H1 (cell line): ENCODE measurements around the gene LINC01488. TPM values are rescaled to one million over a fixed set of nuclear protein-coding genes. Genes with fewer than 3 reads are reported as not detected.

Experiments
- BACH1 ChIP-seq: IDR thresholded peaks from 2 replicates; pipeline ENCODE4 v1.6.1; 2012; ENCODE audit warnings: low read length, improper control_type of control experiment
- JUND ChIP-seq: IDR thresholded peaks from 2 replicates; pipeline ENCODE4 v1.6.1; 2011; ENCODE audit warnings: mild to moderate bottlenecking, improper control_type of control experiment, low read length
- MAX ChIP-seq: IDR thresholded peaks from 2 replicates; pipeline ENCODE4 v1.6.1; 2012; ENCODE audit warnings: inconsistent platforms
- POLR2AphosphoS5 ChIP-seq: IDR thresholded peaks from 2 replicates; pipeline ENCODE4 v1.6.1; 2011; ENCODE audit warnings: low read depth, low read length
- RAD21 ChIP-seq, 2 experiments: IDR thresholded peaks in 1 of 2; conservative IDR thresholded peaks in 1 of 2; 2 replicates each; pipeline ENCODE4 v1.6.1; 2011; ENCODE audit warnings: low read depth in 2 of 2, low read length in 2 of 2, improper control_type of control experiment in 1 of 2, inconsistent platforms in 1 of 2, mild to moderate bottlenecking in 1 of 2, moderate library complexity in 1 of 2
- RXRA ChIP-seq: IDR thresholded peaks from 2 replicates; pipeline ENCODE4 v1.6.1; 2011; ENCODE audit warnings: low read depth, mild to moderate bottlenecking, low read length, moderate library complexity; ENCODE audit not compliant: insufficient read depth
- SIN3A ChIP-seq, 2 experiments: IDR thresholded peaks in 1 of 2; conservative IDR thresholded peaks in 1 of 2; 2 replicates each; pipeline ENCODE4 v1.6.1; 2011 to 2012; ENCODE audit warnings: low read length in 2 of 2, improper control_type of control experiment in 1 of 2, low read depth in 1 of 2, mild to moderate bottlenecking in 1 of 2
- SP4 ChIP-seq: IDR thresholded peaks from 2 replicates; pipeline ENCODE4 v1.6.1; 2012; ENCODE audit warnings: low read length, inconsistent platforms
- TAF7 ChIP-seq: optimal IDR thresholded peaks from 2 replicates; pipeline ENCODE3; 2011; ENCODE audit warnings: low read depth, mild to moderate bottlenecking, inconsistent platforms, low read length, moderate library complexity, borderline replicate concordance
- polyA plus RNA-seq, 7 experiments: library from polyadenylated mRNA; depleted of rRNA in 3 of 7; stranded (reverse) in 5 of 7; unstranded in 2 of 7; fragments of >200 nt in 5 of 7; fragments of 200-250 nt in 2 of 7; gene quantifications; 1 replicate in 5 of 7; 2 replicates in 1 of 7; 4 replicates in 1 of 7; pipeline versions ENCODE4 v1.2.1 to v1.2.3, GENCODE V29; 2011 to 2013; ENCODE audit warnings: missing spikeins in 2 of 7, mixed read lengths in 2 of 7
- total RNA-seq: library from RNA; stranded (reverse); fragmentation: NEBNext Ultra II Directional; extraction: Animal tissue kit (Norgen Biotek cat#: 25700); gene quantifications from 2 replicates; pipeline ENCODE4 v1.2.1, GENCODE V29; 2021
- TF ChIP-seq, protein P1 (sequence below): fragments of 300-600 bp; sonication (generic); IDR thresholded peaks from 2 replicates; pipeline ENCODE4 v1.7.1; 2012; ENCODE audit warnings: low read length, moderate library complexity, mild to moderate bottlenecking, inconsistent platforms; ENCODE audit not compliant: insufficient replicate concordance

Gene LINC01488
- total and polyA plus RNA-seq, 2 of the 8 experiments (the other 6 are each of a cell fraction or from before 2014, with no cell fraction given), result not detected

GRCh38 chr11:69475141-69475865, 6.2 kb upstream of the LINC01488 start (continued):
- TF ChIP-seq, protein P1, sequence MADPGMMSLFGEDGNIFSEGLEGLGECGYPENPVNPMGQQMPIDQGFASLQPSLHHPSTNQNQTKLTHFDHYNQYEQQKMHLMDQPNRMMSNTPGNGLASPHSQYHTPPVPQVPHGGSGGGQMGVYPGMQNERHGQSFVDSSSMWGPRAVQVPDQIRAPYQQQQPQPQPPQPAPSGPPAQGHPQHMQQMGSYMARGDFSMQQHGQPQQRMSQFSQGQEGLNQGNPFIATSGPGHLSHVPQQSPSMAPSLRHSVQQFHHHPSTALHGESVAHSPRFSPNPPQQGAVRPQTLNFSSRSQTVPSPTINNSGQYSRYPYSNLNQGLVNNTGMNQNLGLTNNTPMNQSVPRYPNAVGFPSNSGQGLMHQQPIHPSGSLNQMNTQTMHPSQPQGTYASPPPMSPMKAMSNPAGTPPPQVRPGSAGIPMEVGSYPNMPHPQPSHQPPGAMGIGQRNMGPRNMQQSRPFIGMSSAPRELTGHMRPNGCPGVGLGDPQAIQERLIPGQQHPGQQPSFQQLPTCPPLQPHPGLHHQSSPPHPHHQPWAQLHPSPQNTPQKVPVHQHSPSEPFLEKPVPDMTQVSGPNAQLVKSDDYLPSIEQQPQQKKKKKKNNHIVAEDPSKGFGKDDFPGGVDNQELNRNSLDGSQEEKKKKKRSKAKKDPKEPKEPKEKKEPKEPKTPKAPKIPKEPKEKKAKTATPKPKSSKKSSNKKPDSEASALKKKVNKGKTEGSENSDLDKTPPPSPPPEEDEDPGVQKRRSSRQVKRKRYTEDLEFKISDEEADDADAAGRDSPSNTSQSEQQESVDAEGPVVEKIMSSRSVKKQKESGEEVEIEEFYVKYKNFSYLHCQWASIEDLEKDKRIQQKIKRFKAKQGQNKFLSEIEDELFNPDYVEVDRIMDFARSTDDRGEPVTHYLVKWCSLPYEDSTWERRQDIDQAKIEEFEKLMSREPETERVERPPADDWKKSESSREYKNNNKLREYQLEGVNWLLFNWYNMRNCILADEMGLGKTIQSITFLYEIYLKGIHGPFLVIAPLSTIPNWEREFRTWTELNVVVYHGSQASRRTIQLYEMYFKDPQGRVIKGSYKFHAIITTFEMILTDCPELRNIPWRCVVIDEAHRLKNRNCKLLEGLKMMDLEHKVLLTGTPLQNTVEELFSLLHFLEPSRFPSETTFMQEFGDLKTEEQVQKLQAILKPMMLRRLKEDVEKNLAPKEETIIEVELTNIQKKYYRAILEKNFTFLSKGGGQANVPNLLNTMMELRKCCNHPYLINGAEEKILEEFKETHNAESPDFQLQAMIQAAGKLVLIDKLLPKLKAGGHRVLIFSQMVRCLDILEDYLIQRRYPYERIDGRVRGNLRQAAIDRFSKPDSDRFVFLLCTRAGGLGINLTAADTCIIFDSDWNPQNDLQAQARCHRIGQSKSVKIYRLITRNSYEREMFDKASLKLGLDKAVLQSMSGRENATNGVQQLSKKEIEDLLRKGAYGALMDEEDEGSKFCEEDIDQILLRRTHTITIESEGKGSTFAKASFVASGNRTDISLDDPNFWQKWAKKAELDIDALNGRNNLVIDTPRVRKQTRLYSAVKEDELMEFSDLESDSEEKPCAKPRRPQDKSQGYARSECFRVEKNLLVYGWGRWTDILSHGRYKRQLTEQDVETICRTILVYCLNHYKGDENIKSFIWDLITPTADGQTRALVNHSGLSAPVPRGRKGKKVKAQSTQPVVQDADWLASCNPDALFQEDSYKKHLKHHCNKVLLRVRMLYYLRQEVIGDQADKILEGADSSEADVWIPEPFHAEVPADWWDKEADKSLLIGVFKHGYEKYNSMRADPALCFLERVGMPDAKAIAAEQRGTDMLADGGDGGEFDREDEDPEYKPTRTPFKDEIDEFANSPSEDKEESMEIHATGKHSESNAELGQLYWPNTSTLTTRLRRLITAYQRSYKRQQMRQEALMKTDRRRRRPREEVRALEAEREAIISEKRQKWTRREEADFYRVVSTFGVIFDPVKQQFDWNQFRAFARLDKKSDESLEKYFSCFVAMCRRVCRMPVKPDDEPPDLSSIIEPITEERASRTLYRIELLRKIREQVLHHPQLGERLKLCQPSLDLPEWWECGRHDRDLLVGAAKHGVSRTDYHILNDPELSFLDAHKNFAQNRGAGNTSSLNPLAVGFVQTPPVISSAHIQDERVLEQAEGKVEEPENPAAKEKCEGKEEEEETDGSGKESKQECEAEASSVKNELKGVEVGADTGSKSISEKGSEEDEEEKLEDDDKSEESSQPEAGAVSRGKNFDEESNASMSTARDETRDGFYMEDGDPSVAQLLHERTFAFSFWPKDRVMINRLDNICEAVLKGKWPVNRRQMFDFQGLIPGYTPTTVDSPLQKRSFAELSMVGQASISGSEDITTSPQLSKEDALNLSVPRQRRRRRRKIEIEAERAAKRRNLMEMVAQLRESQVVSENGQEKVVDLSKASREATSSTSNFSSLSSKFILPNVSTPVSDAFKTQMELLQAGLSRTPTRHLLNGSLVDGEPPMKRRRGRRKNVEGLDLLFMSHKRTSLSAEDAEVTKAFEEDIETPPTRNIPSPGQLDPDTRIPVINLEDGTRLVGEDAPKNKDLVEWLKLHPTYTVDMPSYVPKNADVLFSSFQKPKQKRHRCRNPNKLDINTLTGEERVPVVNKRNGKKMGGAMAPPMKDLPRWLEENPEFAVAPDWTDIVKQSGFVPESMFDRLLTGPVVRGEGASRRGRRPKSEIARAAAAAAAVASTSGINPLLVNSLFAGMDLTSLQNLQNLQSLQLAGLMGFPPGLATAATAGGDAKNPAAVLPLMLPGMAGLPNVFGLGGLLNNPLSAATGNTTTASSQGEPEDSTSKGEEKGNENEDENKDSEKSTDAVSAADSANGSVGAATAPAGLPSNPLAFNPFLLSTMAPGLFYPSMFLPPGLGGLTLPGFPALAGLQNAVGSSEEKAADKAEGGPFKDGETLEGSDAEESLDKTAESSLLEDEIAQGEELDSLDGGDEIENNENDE, result no peak
- TF ChIP-seq SP4 (no peak), RXRA (no peak), TAF7 (no peak), MAX (no peak), JUND (no peak), POLR2AphosphoS5 (no peak), SIN3A (conservative IDR thresholded peaks at IDR 0.05 in 1 of 2, IDR thresholded peaks at IDR 0.05 in 1 of 2; ENCODE audit: low read depth in 1 of 2, low read length in 2 of 2) (no peak), BACH1 (no peak), RAD21 (IDR thresholded peaks at IDR 0.05 in 1 of 2, conservative IDR thresholded peaks at IDR 0.05 in 1 of 2; ENCODE audit: low read depth in 2 of 2, low read length in 2 of 2) (no peak)
